MM.1S (cell line): Measurements from ENCODE around the gene SETD2.

Experiments used
- DNase-seq: peaks from one replicate; pipeline ENCODE4 v3.0.0-alpha.2; 2015
- H2AFZ ChIP-seq: fragments of 300-600 bp; sonication (generic); 2 replicates; pipeline ENCODE4 v1.6.0; 2016; ENCODE audit warnings: antibody characterized with exemption, low read length
- H3F3A ChIP-seq: fragments of 300-600 bp; sonication (generic); 2 replicates; pipeline ENCODE4 v1.6.1; 2016; ENCODE audit warnings: mild to moderate bottlenecking, antibody characterized with exemption, low read length, moderate library complexity, mixed read lengths; ENCODE audit not compliant: insufficient read depth
- H3K27ac ChIP-seq: fragments of 300-600 bp; sonication (generic); 2 replicates; pipeline ENCODE4 v1.5.1; 2016; ENCODE audit warnings: mild to moderate bottlenecking, low read length
- H3K27me3 ChIP-seq: fragments of 300-600 bp; sonication (generic); replicated peaks from 2 replicates; pipeline ENCODE4 v1.6.0; 2016; ENCODE audit warnings: low read length; ENCODE audit not compliant: insufficient read depth
- H3K36me3 ChIP-seq: fragments of 300-600 bp; sonication (generic); replicated peaks from 2 replicates; pipeline ENCODE4 v1.6.1; 2016; ENCODE audit warnings: mild to moderate bottlenecking, low read length, mixed read lengths; ENCODE audit not compliant: insufficient read depth
- H3K4me1 ChIP-seq: fragments of 300-600 bp; sonication (generic); 2 replicates; pipeline ENCODE4 v1.6.1; 2016; ENCODE audit warnings: low read length, mixed read lengths
- H3K4me2 ChIP-seq: fragments of 300-600 bp; sonication (generic); 2 replicates; pipeline ENCODE4 v1.6.0; 2016; ENCODE audit warnings: low read depth, low read length
- H3K4me3 ChIP-seq: fragments of 300-600 bp; sonication (generic); 2 replicates; pipeline ENCODE4 v1.5.1; 2016; ENCODE audit warnings: low read length, mixed read lengths
- H3K79me2 ChIP-seq: fragments of 300-600 bp; sonication (generic); 2 replicates; pipeline ENCODE4 v1.6.1; 2016; ENCODE audit warnings: mixed run types, low read length, mixed read lengths
- H3K9ac ChIP-seq: fragments of 300-600 bp; sonication (generic); 2 replicates; pipeline ENCODE4 v1.6.1; 2016; ENCODE audit warnings: low read length, mixed read lengths
- H3K9me2 ChIP-seq: fragments of 300-600 bp; sonication (generic); replicated peaks from 2 replicates; pipeline ENCODE4 v1.6.1; 2016; ENCODE audit warnings: mild to moderate bottlenecking, low read length, mixed read lengths; ENCODE audit not compliant: insufficient read depth
- H3K9me3 ChIP-seq: fragments of 300-600 bp; sonication (generic); replicated peaks from 2 replicates; pipeline ENCODE4 v1.6.1; 2016; ENCODE audit warnings: mild to moderate bottlenecking, low read length, mixed read lengths; ENCODE audit not compliant: insufficient read depth
- H4K20me1 ChIP-seq: fragments of 300-600 bp; sonication (generic); 2 replicates; pipeline ENCODE4 v1.6.1; 2016; ENCODE audit warnings: mild to moderate bottlenecking, low read length, moderate library complexity, mixed read lengths; ENCODE audit not compliant: insufficient read depth
- CTCF ChIP-seq: fragments of 300-600 bp; sonication (generic); IDR thresholded peaks from 2 replicates; pipeline ENCODE4 v1.5.1; 2016; ENCODE audit warnings: antibody characterized with exemption, low read length, mixed read lengths
- EZH2 ChIP-seq: fragments of 300-600 bp; sonication (generic); optimal IDR thresholded peaks from 2 replicates; pipeline ENCODE3; 2017; ENCODE audit warnings: low read depth, mild to moderate bottlenecking, antibody characterized with exemption, low read length, mixed read lengths
- EZH2phosphoT487 ChIP-seq: fragments of 300-600 bp; sonication (generic); IDR thresholded peaks from 2 replicates; pipeline ENCODE4 v1.6.1; 2018; ENCODE audit warnings: antibody characterized with exemption, low read length

The SETD2 gene

DNA sequence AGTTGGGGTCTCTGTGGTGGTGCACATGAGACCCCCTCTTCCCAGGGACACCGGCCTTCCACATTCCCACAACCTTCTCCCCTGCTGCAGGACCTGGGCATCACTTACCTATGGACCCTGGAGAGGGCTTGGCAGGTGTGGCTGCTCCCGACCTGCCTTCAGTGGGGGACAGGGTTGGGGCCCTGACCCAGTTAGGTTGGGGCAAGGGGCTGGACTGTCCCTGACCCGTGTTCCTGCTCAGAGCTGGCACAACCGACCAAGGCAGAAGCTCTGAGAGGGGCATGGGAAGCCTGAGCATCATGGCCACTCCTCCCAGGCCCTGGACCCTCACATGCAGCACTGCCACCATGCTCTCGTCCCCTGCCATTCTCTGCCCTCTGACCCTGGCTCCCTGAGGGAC is 178.3 kb downstream of the SETD2 start:
- H3K4me2 ChIP-seq = no peak overlapping the region

DNA sequence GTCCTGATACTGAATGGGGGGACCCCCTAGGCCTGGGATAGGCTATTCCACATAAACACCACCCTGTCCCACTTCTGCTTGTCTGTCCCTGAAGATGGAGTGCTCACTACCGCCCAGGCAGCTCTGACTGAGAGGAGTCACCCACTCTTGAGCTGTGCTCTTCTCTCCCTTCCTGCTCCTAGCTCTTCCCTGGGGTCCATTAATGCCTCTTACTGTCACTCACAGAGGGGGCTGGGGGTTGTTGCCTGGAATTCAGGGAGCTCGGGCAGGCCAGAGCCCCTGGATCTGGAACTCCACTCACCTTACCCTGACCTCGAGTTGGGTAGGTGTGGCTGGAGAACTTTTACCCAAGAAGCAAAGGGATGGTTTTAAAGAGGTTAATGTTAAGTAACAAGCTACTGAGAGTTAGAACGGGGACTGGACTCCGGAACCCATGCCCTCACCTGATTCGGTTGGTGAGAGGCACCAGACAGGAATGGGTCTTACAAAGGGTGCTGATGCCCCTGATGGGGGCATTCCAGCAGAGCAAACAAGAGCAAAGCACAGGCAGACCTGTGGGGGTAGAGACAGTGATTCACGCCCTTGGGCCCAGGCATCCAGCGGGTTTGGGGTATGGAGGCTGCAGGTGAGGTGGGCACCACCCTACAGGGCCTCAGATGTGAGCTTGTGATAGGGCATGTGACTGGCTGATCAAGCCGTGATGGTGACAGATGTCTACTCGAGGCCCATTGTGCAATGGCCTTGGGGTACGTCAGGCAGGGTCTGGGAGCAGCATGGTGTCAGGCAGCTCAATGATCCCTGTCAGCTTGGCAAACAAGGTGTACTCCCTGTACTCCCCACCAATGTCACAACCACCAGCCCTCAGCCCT is 179.1 kb downstream of the SETD2 start:
- no peak for DNase-seq
- peaks cover 12% of the 10 kb centered on the region for H3F3A ChIP-seq
- no peaks in the 10 kb centered on the region for H3K27me3 ChIP-seq
- H3K4me3 ChIP-seq = no peak overlapping the region
- no peak overlapping the region for H3K27ac ChIP-seq
- no peaks in the 10 kb centered on the region for H3K36me3 ChIP-seq
- TF ChIP-seq EZH2phosphoT487 = no peak
- TF ChIP-seq EZH2 = no peak
- no peak for TF ChIP-seq CTCF
- H3K4me1 ChIP-seq = peaks cover 42% of the 10 kb centered on the region
- peaks cover 91% of the 10 kb centered on the region for H3K79me2 ChIP-seq
- H3K9me2 ChIP-seq = no peaks in the 10 kb centered on the region
- no peak overlapping the region for H3K9ac ChIP-seq
- H4K20me1 ChIP-seq = no peaks in the 10 kb centered on the region
- no peak overlapping the region for H3K4me2 ChIP-seq
- no peak overlapping the region for H2AFZ ChIP-seq
- no peaks in the 10 kb centered on the region for H3K9me3 ChIP-seq

More for the DNA sequence above, 178.3 kb downstream of the SETD2 start:
- H2AFZ ChIP-seq = no peak overlapping the region
- DNase-seq = no peak
- H3K27ac ChIP-seq = no peak overlapping the region
- no peaks in the 10 kb centered on the region for H3K27me3 ChIP-seq
- TF ChIP-seq EZH2 = no peak
- TF ChIP-seq EZH2phosphoT487 = no peak
- TF ChIP-seq CTCF = no peak
- H3F3A ChIP-seq = peaks cover 12% of the 10 kb centered on the region
- no peaks in the 10 kb centered on the region for H3K9me2 ChIP-seq
- no peaks in the 10 kb centered on the region for H4K20me1 ChIP-seq
- peaks cover 89% of the 10 kb centered on the region for H3K79me2 ChIP-seq
- H3K9ac ChIP-seq = no peak overlapping the region
- no peaks in the 10 kb centered on the region for H3K36me3 ChIP-seq
- peaks cover 41% of the 10 kb centered on the region for H3K4me1 ChIP-seq
- no peaks in the 10 kb centered on the region for H3K9me3 ChIP-seq
- H3K4me3 ChIP-seq = no peak overlapping the region

DNA sequence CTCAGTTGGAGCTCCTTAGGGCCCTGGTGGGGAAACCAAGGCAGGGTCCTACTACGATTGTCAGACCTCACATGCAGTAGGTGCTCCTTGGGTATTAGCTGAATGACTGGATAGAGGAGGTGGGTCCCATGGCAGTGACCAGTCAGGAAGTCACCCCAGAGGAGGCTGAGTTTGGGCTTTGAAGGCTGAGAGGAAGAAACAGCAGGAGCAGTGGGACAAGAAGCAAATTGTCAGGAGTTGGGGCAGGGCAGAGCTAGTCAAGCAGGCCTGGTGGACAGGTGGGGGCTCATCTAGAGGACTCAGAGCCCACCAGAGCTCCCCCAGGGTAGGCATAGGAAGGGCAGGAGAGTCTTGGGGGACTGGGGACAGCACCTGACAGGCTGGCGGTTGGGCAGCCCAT is 181.4 kb downstream of the SETD2 start:
- H3K9me2 ChIP-seq = no peaks in the 10 kb centered on the region
- no peak overlapping the region for H3K4me2 ChIP-seq
- no peak overlapping the region for H3K4me3 ChIP-seq
- peaks cover 70% of the 10 kb centered on the region for H3K79me2 ChIP-seq
- H3K9ac ChIP-seq = no peak overlapping the region
- no peaks in the 10 kb centered on the region for H3K9me3 ChIP-seq
- peaks cover 28% of the 10 kb centered on the region for H3K4me1 ChIP-seq
- H2AFZ ChIP-seq = no peak overlapping the region
- H3K36me3 ChIP-seq = no peaks in the 10 kb centered on the region
- no peak for DNase-seq
- H3F3A ChIP-seq = peaks cover 12% of the 10 kb centered on the region
- H3K27me3 ChIP-seq = no peaks in the 10 kb centered on the region
- no peaks in the 10 kb centered on the region for H4K20me1 ChIP-seq
- TF ChIP-seq EZH2phosphoT487 (no peak), EZH2 (no peak), CTCF (no peak)
- H3K27ac ChIP-seq = no peak overlapping the region
